Measurements from ENCODE around the gene EMP2. TPM values are rescaled to one million over a fixed set of nuclear protein-coding genes. Genes with fewer than 3 reads are reported as not detected.

The EMP2 gene
- total and polyA plus RNA-seq, 12 donors = 5.9 to 34.0 (median 12.9) TPM

- H3K9me3 ChIP-seq (replicated peaks in 1 of 3) = no peaks in the 10 kb centered on the region
- no peaks in the 10 kb centered on the region for H3K4me1 ChIP-seq (replicated peaks in 1 of 2)
- H3K4me3 ChIP-seq = no peak overlapping the region
- H3K27me3 ChIP-seq = peaks cover 3% of the 10 kb centered on the region
- WGBS, 4 donors = 80 to 90% (median 82%) methylated on average over 5 to 6 of the region's 6 CpGs
- TF ChIP-seq CTCF (IDR thresholded peaks at IDR 0.05) (no peak), POLR2A (IDR thresholded peaks at IDR 0.05) (no peak)
- DNase-seq = no peak
- no peak overlapping the region for H3K27ac ChIP-seq
- no peaks in the 10 kb centered on the region for H3K36me3 ChIP-seq (replicated peaks in 1 of 2)
- intact Hi-C loops (cut with DNase I) = no loop called here
Measured at GRCh38 chr16:10620120-10620519, 39.7 kb upstream of the EMP2 start.

DNA sequence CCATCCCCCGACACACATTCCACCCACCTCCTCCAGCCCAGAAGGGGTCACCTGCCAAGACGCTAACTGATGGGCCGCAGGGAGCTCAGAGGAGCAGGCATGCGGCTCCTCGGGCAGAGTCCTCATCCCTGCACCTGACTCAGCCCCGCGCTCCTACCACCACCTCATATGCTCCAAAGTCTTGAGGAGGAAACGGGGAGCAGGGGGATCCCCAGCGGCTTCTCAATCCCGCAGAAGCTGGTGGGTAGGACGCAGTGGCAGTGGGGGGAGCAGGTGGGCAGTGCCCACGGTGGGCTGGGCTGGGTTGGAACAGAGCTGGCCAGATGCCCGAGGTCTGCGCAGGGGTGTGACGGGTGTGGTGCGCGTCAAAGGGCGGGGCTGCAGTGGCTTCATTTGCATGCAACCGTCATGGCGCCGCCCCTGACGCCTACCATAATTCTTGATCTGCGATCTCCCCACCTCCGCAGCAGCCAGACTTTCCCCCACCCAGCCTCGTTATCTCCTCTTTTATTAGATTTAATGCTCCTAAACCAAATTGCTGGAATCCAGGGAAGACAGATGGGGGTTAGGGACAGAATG is 39.0 kb upstream of the EMP2 start:
- intact Hi-C loops (cut with DNase I) = no loop called here
- Histone ChIP-seq H3K27ac (no peak overlapping the region), H3K9me3 (replicated peaks in 1 of 3) (no peaks in the 10 kb centered on the region), H3K36me3 (replicated peaks in 1 of 2) (no peaks in the 10 kb centered on the region), H3K27me3 (peaks cover 3% of the 10 kb centered on the region), H3K4me3 (no peak overlapping the region), H3K4me1 (replicated peaks in 1 of 2) (no peaks in the 10 kb centered on the region)
- DNase-seq = no peak
- TF ChIP-seq CTCF (IDR thresholded peaks at IDR 0.05) (no peak), POLR2A (IDR thresholded peaks at IDR 0.05) (no peak)
- 34 to 53% (median 39%) methylated on average over 3 to 25 of the region's 25 CpGs for WGBS, 4 donors

- H3K4me3 ChIP-seq = no peak overlapping the region
- intact Hi-C loops (cut with DNase I) = no loop called here
- H3K27me3 ChIP-seq = peaks cover 3% of the 10 kb centered on the region
- no peaks in the 10 kb centered on the region for H3K4me1 ChIP-seq (replicated peaks in 1 of 2)
- DNase-seq = no peak
- no peaks in the 10 kb centered on the region for H3K36me3 ChIP-seq (replicated peaks in 1 of 2)
- WGBS, 4 donors = 72 to 79% (median 78%) methylated on average over 12 to 13 of the region's 13 CpGs
- TF ChIP-seq CTCF (IDR thresholded peaks at IDR 0.05) = no peak
- TF ChIP-seq POLR2A (IDR thresholded peaks at IDR 0.05) = no peak
- H3K27ac ChIP-seq = no peak overlapping the region
- no peaks in the 10 kb centered on the region for H3K9me3 ChIP-seq (replicated peaks in 1 of 3)
Measured at GRCh38 chr16:10618710-10619209, 38.4 kb upstream of the EMP2 start.

- TF ChIP-seq CTCF (IDR thresholded peaks at IDR 0.05) (no peak), POLR2A (IDR thresholded peaks at IDR 0.05) (no peak)
- WGBS, 4 donors = 75 to 83% (median 79%) methylated on average over 12 of the region's 12 CpGs
- DNase-seq = no peak
- H3K27ac ChIP-seq = no peak overlapping the region
- H3K4me1 ChIP-seq (replicated peaks in 1 of 2) = no peaks in the 10 kb centered on the region
- H3K36me3 ChIP-seq (replicated peaks in 1 of 2) = no peaks in the 10 kb centered on the region
- H3K27me3 ChIP-seq = peaks cover 3% of the 10 kb centered on the region
- no peaks in the 10 kb centered on the region for H3K9me3 ChIP-seq (replicated peaks in 1 of 3)
- H3K4me3 ChIP-seq = no peak overlapping the region
- intact Hi-C loops (cut with DNase I) = no loop called here
Measured at GRCh38 chr16:10617662-10618420, 37.4 kb upstream of the EMP2 start.

All from adrenal gland (tissue), 12 donors.